ENCODE results near the gene PAX3. TPM values are rescaled to one million over a fixed set of nuclear protein-coding genes. Genes with fewer than 3 reads are reported as not detected.
"Not testable (repeated sequence)": the region's sequence is repeated elsewhere in the genome, so short reads cannot be mapped to it uniquely, and the experiment has no call there.

Gene PAX3
- total RNA-seq, 1 experiment from 2014 or later, result 4.2 TPM

GRCh38 chr2:222160125-222160524 lies 138.7 kb downstream of the PAX3 start:
- DNase-seq (ENCODE audit: extremely low read depth, low read depth), result no peak

DNA sequence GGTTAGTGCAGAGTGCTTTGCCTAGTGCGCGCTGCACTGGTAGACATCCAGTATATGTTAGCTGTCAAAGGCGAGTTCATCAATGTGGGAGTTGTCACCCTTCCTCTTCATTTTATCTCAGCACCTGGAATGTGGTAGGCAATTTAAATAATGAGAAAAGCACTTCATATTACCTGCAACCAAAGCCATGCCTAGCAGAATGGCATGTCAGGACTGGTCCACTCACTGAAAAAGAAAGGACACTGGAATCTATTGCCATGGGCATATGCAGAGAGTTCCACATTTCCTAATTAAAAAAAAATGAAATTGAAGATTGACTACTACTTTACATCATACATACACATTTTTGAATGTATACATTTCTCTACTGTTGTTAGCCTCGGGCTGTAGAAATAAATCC lies 139.6 kb downstream of the PAX3 start:
- DNase-seq (ENCODE audit: extremely low read depth, low read depth), result no peak

DNA sequence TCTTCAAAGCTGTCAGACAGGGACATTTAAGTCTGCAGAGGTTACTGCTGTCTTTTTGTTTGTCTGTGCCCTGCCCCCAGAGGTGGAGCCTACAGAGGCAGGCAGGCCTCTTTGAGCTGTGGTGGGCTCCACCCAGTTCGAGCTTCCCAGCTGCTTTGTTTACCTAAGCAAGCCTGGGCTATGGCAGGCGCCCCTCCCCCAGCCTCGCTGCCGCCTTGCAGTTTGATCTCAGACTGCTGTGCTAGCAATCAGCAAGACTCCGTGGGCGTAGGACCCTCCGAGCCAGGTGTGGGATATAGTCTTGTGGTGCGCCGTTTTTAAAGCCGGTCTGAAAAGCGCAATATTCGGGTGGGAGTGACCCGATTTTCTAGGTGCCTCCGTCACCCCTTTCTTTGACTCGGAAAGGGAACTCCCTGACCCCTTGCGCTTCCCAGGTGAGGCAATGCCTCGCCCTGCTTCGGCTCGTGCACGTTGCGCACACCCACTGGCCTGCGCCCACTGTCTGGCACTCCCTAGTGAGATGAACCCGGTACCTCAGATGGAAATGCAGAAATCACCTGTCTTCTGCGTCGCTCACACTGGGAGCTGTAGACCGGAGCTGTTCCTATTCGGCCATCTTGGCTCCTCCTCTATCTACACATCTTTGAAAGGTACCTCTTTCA lies 143.7 kb downstream of the PAX3 start:
- DNase-seq (ENCODE audit: extremely low read depth, low read depth), result not testable (repeated sequence)

Other genes starting within 250 kb of the PAX3 start
- gene SGPP2, start 125.5 kb upstream of the PAX3 start, total RNA-seq (2014; rRNA removed; shearing (Covaris generic)), result not detected in 2 replicates

Data from NCI-H460 (cell line).